NCI-H82 (cell line): ENCODE measurements around the gene RHOBTB1.

ENCODE experiments used
- DNase-seq: peaks from one replicate; lab custom pipeline; 2025; lab: John Stamatoyannopoulos, UW

The RHOBTB1 gene

DNA sequence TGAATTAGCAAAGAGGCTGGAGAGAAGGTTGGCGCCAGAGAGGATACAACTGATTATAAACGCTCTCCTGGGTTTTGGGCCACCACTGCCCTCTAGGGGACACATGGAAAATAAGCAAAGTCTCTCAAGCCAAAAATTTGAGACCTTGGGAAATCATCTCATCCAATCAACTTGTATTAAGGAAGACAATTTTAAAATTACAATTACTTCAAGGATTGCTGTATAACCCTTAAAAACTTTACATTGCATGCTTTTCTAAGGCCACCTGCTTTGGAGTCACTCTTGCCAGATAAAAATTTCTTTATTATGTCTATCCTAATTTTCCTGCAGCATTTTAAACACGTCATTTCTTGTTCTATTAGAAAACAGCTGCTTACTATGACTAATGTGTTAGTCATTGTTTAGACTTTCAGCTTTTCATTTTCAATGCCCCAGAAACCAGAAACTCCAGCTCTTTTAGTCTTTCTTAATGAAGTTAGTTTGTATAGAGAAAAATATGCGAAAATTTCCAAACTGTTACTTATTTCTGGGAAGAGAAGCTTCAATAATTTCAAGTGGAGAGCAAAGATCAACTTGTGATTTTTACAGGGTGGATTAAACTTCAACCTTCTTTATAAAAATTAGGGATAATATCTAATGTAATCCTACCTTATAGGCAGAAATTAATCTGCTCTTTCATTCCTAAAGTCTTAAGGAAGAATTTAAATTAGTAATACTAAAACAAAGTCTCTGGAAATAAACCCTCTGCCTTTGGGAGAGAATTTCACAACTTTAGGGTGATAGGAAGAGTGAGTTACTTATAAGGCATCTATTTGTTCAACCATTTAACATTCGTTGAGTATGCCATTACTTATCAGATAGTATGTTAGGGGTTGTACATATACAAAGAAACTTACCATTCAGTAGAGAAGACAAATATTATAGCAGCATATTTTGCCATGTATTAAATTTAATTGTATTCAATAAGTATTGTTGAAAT is 20.6 kb upstream of the RHOBTB1 start:
- DNase-seq = peak; percentile 82

DNA sequence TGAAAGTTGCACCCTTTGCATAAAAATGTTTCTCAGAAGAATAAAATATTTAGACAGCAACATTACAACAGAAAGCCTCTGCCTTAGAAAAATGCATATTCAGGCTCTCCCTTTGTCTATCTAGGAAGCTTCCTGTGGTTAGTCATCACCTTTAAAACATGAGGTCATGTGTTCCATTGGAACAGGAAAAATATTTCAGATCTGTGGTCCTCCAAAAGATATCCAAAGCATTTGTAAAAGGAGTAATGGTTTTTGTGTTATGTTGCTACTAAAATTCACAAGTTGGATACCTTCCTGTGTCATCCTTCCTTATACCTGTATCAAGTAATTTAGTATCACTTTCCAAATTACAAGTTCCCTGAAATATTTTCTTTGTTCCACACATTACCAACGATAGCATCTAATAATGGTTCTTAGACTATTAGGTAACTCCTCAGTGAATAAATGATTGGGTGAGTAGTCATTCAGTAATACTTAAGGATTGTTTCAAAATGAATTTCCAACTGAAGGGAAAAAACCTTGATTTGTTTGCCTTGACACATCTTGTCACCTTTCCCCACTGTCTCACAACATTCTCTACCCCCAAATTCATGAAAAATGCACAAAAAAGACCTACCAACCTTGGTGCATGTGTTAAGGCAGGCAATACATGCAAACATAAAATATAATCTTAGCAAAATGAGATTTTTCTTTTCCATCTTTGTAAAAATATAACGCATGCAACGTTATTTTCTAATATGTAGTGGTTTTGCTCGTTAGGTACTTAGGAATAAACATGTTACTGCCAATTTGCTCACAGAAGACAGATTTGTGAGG is 19.7 kb upstream of the RHOBTB1 start:
- no peak for DNase-seq

DNA sequence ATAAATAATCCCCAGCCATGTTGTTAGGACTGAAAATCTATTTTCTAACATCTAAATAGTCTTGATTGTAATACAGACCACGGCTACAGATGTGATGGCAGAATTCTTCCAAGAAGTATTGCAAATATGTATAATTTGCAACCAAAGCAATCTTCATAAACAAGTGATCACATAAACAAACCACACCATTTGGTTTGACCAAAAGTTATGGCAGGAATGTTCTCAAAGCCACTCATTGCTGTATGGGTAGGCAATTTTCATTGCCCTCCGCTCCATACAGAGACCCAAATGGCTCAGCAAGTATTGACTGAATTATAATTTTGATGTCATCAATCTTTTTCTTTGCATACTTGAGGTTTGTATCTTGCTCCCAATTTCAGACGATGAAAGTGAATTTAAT is 19.0 kb upstream of the RHOBTB1 start:
- no peak for DNase-seq

DNA sequence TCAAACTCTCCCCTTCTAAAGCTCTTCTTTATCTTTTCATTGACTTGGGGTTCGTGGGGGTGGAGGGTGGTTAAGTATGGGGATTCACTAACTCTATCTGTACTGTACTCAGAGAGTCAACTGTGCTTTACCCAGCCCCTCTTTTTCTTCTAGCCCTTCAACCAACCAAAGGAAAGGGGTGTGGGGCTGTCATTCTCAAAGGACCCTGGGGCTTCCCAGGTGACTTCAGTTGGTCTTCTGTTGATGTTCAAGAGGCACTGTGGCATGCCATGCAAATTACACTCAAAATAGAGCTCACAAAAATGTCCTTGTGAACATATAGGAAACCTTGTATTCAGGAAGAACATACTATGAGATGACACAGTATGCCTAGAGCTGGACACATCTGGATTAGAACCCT is 16.9 kb upstream of the RHOBTB1 start:
- DNase-seq = no peak

- no peak for DNase-seq
Observed at GRCh38 chr10:60960031-60960430, 16.0 kb upstream of the RHOBTB1 start.

GRCh38 chr10:60958892-60959601 is 15.1 kb upstream of the RHOBTB1 start:
- DNase-seq = no peak

DNA sequence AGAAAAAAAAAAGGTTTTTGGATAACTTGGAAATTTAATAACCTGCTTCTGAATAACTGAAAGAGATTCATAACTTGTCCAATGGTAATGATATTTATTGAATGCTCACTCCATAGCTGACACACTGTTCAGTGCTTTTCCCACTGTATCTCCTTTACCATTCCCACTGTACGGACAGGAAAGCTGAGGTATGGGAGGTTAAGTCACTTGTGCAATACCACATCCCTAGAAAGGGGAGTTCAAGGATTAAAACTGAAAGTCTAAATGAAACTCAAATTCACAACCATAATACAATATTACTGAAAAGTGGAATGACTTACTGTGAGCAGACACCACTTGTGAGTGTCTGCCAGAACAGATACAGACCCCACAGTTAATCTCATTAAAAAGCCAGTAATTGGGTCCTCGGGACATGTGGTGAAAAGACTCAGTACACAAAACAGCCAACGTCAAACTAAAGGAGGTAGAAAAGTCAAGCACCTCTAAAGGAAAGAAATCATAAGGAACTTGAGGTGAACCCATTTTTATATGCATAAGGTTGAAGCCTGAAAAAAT is 13.8 kb upstream of the RHOBTB1 start:
- DNase-seq = peak; percentile 85

DNA sequence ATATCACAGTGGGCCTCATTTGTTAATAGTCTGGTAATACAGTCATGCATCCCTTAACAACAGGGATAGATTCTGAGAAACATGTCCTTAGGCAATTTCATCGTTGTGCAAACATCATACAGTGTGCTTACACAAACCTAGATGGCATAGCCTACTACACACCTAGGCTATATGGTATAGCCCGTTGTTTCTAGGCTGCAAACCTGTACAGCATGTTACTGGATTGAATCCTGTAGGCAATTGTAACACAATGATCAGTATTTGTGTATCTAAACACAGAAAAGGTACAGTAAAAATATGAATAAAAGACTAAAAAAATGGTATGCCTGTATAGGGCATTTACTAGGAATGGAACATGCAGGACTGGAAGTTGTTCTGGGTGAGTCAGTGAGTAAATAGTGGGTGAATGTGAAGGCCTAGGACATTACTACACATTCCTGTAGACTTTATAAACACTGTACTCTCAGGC is 12.0 kb upstream of the RHOBTB1 start:
- DNase-seq = no peak

GRCh38 chr10:60955316-60955715 is 11.3 kb upstream of the RHOBTB1 start:
- DNase-seq = no peak

- DNase-seq = no peak
Observed at GRCh38 chr10:60954035-60954434, 10.1 kb upstream of the RHOBTB1 start.

DNA sequence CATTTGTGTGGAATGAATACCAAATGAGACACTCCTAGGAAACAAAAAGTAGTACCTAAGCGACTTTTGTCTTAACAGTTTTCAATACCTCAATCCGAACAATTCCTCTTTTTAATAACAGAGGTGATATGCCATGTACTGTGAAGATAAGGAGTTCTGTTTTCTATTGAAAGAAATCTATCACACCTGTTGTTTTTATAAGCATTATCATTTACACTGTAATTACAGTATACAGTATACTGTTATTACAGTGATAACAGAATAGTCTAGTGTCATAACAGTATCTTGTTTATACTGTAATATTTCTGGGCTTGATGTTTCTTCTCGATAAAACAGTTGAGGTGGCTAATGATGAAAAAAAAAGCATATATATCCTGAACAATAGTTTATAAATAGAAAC is 9.4 kb upstream of the RHOBTB1 start:
- no peak for DNase-seq

GRCh38 chr10:60952846-60953220 is 8.8 kb upstream of the RHOBTB1 start:
- DNase-seq = no peak

DNA sequence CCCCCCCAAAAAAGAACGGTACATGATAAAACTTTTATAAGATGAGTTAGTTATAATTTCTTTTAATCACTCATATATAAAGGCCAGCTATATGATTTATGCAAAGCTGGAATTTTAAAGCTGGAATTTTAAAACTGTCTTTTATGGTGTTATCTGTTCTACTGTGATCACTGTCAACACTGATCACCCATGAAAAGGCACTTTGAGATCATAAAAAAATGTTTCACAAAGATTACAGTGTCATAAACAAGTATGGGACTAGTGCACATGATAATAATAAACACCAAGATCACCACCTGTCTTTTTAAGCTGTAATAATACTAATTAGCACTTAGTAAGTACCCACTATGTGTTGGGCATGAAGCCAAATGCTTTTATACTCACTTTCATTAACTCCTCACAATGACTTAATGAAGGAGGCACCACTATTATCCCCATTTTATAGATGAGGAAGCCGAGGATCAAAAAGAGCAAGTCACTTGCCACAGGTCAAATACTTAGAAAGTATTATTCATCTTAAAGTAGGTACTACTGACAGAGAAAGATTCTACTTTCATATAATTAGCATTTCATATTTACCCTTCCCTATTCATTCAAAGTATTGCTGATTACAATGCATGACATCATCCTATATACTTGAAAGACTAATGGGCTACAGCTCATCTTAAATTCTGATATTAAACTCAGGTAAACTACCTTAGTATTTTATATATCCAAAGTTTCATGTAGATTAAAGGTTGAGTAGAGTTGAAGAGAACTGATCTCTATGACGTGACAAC is 8.3 kb upstream of the RHOBTB1 start:
- DNase-seq = peak; percentile 55

DNA sequence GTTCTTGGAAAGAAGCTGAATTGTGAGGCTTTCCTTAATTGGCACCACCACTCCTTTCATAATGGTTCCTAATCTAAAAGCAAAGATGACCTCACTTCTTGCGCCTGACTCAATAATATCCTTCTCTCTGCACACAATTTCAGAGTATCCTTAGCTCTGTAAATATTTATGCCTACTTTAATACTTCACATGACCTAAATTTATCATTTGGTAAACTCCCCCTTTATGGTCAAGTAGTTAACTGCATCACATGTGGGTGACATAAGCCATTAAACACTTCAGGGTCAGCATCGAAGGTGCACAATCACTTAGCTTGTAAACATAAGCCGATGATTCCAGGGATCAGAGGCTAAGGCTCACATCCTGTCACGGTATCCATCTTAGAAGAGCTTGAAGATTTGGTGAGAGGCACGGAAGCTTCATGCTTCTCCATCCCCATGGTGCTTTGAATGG is 7.3 kb upstream of the RHOBTB1 start:
- peak; percentile 83 for DNase-seq

GRCh38 chr10:60950300-60950699 is 6.3 kb upstream of the RHOBTB1 start:
- no peak for DNase-seq

- DNase-seq = no peak
Observed at GRCh38 chr10:60948851-60949250, 4.9 kb upstream of the RHOBTB1 start.

DNA sequence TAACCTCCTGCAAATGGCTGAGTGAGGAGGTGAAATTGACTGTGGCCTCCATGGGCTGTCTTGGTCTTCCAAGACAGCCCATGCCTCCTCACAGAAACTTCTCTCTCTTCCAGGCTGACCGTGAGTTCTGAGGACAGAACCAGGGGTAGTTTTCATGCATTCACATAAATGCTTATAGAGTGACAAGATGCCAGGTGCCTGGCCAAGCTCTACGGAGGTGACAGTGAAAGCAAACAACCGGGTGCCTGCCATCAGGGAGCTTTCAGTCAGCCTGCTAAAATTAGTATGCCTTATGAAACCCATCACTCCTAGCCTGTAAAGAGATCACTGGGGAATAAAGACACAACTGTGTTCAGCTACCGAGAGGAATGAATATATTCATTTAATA is 919 bp upstream of the RHOBTB1 start:
- DNase-seq = no peak

GRCh38 chr10:60943316-60944057 is 498 bp downstream of the RHOBTB1 start:
- DNase-seq = peak; percentile 82

GRCh38 chr10:60942788-60943315 is 1.1 kb downstream of the RHOBTB1 start:
- peak; percentile 32 for DNase-seq
